ENCODE data around the gene ARID1B.
"Not testable (repeated sequence)": the region's sequence is repeated elsewhere in the genome, so short reads cannot be mapped to it uniquely, and the experiment has no call there.

The ARID1B gene

GRCh38 chr6:157033428-157034140 is 256.4 kb downstream of the ARID1B start:
- no peak for DNase-seq

DNA sequence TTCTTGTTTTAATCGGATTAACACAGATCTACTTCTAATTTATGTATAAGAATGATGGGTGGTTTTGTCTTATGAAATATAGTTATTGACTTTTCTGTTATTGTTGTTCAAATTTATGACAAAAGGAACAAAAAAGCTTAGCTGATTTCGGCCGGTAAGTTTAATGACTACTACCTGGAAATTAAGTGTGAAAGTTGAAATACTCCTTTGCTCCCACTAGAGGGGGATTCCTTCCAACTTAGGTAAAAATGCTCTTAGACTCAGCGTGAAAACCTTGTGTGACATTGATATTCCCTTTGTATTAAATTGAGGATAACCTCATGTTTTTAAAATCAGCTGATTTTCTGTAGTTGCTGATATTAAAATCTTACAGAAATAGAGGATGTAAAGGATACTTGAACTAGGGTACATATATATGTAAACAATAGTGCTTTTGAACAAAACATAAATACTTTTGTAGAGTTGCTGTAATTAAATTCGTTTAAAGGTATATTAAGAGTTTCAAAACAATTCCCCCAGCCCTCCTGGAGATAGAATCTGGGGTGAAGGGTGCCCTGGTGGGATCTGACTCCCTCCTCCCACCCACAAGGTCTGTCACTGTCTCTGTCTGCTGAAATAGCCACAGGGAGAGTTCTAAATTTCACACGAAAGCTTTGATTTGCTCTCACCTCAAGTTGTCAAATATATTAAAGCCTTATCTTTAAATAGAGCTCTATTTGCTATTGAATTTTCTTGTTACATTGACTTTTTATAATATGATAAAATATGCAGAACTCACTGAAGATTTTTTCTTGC is 257.5 kb downstream of the ARID1B start:
- DNase-seq: peak; percentile 39

- DNase-seq: no peak
Observed at GRCh38 chr6:157035546-157035945, 258.4 kb downstream of the ARID1B start.

- peak; percentile 6 for DNase-seq
Observed at GRCh38 chr6:157036245-157036711, 259.1 kb downstream of the ARID1B start.

GRCh38 chr6:157037165-157037564 is 260.0 kb downstream of the ARID1B start:
- DNase-seq: no peak

DNA sequence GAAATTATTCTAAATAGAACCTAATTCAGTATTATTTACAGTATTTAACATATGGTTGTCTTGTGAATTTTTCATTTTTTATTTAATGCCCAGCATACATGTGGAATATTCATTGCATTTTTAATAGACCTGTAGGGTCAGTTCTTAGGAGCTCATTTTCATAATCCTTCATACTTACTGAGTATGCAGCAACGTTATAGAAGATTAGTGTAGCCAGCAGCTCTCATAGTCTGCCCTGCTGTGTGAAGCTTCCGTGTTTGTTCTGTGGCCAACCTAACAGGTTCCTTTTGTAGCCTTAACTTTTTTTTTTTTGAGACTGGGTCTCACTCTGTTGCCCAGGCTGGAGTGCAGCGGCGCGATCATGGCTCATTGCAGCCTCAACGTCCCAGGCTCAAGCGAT is 261.4 kb downstream of the ARID1B start:
- no peak for DNase-seq

DNA sequence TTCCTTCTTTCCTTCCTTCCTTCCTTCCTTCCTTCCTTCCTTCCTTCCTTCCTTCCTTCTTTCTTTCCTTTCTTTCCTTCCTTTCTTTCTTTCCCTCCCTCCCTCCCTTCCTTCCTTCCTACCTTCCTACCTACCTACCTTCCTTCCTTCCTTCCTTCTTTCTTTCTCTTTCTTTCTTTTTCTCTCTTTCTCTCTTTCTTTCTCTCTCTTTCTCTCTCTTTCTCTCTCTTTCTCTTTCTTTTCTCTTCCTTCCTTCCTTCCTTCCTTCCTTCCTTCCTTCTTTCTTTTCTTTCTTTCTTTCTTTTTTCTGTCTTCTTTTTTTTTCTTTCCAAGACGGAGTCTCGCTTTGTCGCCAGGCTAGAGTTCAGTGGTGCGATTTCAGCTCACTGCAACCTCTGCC is 262.5 kb downstream of the ARID1B start:
- not testable (repeated sequence) for DNase-seq

GRCh38 chr6:157040191-157040590 is 263.0 kb downstream of the ARID1B start:
- no peak for DNase-seq

GRCh38 chr6:157045831-157046454 is 268.8 kb downstream of the ARID1B start:
- DNase-seq: no peak

GRCh38 chr6:157046776-157047175 is 269.6 kb downstream of the ARID1B start:
- DNase-seq: no peak

DNA sequence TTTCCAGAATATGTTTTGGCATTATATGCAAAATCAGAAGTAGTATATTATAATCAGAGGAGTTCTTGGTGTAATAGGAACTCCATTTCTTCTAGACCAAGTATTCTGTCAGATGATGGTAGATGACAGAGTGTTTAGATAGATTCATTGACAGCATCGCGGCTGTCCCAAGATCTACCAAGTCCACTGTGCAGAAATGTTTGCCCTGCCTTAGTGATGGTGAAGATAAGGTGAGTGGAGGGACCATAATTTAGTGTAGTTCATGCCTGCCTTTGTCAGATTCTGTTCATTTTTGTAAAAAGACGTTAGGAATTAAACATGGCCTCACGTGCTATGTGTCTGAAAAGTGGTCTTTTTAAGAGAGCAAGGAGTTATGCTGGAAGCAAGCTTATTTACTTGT is 270.1 kb downstream of the ARID1B start:
- no peak for DNase-seq

- no peak for DNase-seq
Observed at GRCh38 chr6:157047951-157048350, 270.8 kb downstream of the ARID1B start.

DNA sequence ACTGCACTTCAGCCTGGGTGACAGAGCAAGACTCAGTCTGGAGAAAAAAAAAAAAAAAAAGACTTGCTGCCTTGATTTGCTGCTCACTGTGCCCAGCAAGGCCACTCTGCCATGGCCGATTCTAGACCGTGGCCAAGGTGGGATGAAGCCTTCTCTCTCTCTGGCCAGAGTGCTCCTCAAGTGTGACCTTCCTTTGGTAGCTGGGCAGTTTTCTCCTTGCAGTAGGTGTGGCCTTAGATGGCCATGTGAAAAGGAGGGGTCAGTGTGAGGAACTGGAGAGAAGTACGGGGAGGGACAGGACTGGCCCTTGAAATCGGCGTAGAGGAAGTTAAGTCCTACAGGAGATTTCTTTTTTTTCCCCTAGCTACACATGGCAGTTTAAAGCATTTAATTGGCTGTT is 272.0 kb downstream of the ARID1B start:
- DNase-seq: no peak

DNA sequence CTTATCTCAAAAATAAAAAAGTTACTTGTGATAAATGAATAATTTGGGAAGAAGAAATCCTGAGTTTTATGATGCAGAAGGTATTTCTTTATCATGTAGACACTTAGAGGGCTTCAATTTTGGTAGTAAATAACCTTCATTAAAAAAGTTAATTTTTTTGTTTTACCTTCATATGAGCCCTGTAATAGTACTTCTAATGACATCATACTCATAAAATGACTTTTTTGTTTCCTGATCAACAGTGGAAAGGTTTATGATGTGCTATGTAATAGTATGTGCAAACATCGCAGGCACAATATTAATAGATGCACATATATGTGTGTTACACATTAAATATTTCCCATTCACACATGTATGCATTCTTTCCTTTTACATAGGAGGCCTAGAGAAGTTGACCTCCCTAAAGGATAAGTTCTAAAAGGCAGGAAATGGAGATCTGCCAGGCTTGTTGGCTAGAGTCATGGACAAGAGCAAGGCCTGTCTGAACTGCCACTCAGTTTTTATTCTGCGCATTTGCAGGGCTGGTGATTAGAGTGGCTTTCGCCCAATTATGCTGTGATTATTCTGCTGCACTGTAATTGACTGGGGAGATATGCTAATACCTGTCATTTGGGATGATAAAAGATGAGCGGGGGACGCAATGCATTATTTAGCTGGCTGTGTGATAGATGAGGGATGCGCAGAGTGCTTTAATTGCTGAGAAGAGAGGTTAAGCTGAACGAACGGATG is 273.5 kb downstream of the ARID1B start:
- no peak for DNase-seq

DNA sequence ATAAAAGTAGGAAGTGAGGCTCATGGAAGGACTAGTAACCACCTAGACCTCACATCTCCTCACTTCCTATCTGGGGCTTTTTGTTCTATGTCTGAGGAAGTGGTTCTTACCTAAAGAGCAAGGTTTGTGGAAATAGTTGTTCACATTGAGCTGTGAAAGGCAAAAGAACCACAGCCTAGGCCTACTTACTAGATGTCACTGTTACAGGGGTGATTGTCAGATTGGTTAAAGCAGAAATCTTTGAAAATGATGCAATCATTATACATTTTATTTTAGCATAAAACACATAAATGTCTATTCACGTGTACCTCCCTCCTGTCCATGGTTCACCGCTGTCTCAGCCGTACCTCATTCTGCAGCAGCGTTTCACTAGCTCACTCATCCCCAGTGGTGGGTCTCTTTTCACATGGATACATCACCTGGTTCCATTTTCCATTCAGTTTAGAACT is 277.4 kb downstream of the ARID1B start:
- DNase-seq: peak; percentile 81

DNA sequence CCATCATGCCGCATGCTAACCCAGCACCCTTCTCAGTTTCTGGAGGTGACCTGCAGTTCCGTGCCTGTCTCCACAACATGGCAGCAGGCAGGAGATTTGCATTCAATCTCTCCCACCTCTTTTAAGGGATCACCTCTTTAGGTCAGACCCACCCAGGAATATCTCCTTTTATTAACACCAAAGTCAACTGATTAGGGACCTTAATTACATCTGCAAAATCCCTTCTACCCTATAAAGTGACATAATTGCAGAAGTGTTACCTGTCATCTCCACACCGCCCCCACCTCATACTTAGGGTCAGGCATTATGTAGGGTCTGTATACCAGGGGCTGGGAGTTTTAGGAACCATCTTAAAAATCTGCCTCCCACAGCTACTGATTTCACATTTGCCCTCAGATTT is 278.7 kb downstream of the ARID1B start:
- DNase-seq: no peak

DNA sequence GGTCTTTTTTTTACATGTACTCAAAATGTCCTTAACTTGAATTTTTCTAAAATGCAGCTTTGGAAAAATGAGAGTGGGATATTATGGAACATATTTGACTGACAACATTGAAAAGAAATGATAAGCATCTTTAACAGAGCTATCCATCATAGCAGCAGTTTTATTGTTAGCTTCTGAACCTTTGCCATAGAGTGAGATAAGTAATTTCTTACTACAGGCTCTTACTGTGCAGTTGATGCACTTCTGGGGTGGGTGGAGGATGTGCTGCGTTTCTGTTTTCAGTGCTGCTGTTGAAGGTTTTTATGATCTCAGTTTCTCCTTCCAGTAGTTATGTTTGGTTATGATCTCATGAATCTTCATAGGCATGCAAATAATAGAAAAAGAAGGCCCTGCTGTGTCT is 279.1 kb downstream of the ARID1B start:
- DNase-seq: no peak

- DNase-seq: no peak
Observed at GRCh38 chr6:157058574-157058973, 281.4 kb downstream of the ARID1B start.

- DNase-seq: no peak
Observed at GRCh38 chr6:157059781-157060180, 282.6 kb downstream of the ARID1B start.

DNA sequence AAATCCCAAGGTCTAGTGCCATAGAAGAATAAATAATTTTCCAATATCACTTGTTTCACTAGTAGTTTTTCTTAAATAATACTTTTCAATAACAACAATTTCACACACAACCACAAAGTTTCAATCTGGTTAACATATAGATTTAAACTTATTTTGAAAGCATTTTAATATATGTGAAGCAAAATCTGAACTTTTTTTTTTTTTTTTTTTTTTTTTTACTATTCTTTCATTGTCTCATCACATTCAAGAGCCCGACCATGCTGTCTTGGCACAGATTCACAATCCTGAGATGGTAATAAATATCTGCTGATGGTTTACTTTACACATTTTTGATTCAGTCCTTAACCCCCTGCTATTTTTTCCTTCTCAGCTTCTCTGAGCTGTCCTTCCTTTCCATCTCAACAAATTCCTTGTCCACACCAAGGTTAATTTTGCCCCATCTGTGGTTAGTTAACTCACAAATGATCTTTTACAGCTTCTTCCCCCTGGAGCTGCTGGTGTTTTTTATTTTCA is 283.3 kb downstream of the ARID1B start:
- no peak for DNase-seq

DNA sequence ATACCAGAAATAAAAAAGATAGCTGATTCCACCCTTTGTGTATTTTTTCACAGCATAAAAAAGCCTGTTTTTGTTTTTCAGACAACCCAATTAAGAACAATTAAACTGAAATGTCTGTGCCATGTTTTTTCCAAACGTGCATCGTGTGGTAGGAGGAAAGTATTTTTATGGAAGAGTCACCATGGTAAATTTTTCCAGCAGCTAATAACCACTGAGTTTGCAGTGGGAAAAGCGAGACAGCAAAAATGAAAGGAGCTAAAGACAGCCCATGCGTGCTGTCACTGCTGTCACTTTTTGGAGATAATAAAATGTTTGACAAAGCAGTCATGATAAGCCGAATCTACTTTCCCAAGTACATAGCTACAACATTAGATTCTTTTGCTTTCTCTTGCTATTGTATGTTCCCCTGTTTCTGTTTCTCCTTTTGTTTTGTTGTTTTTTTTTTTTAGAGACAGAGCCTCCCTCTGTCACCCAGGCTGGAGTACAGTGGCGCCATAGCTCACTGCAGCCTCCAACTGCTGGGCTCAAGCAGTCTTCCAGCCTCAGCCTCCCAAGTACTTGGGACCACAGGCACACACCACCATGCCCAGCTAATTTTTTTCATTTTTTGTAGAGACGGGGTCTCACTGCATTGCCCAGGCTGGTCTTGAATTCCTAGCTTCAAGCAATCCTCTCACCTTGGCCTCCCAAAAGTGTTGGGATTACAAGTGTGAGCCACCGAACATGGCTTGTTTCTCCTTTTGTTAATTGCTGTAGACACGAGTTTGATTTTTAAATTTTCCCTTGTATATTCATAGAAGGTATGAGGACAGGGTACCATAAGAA is 284.8 kb downstream of the ARID1B start:
- no peak for DNase-seq
